A549 treated with Hydrocortisone at 1 μM for 4 hours (cell line): Measurements from ENCODE around the gene TRIP6. TPM values are rescaled to one million over a fixed set of nuclear protein-coding genes. Genes with fewer than 3 reads are reported as not detected.

Source experiments
- total RNA-seq: library from RNA; stranded (reverse); fragments of 200-300 nt; extraction: Qiagen RNA extraction; gene quantifications from 5 replicates; pipeline ENCODE4 v1.2.3, GENCODE V29; 2022

The TRIP6 gene
- 43.8 to 55.0 TPM (median 51.5 TPM) in 5 replicates for total RNA-seq

GRCh38 chr7:100867040-100867775, at the start of gene TRIP6:
Gene TRIP6 (plus strand): TSS chr7:100867387. CDS start chr7:100867498, 111 bp downstream.

DNA sequence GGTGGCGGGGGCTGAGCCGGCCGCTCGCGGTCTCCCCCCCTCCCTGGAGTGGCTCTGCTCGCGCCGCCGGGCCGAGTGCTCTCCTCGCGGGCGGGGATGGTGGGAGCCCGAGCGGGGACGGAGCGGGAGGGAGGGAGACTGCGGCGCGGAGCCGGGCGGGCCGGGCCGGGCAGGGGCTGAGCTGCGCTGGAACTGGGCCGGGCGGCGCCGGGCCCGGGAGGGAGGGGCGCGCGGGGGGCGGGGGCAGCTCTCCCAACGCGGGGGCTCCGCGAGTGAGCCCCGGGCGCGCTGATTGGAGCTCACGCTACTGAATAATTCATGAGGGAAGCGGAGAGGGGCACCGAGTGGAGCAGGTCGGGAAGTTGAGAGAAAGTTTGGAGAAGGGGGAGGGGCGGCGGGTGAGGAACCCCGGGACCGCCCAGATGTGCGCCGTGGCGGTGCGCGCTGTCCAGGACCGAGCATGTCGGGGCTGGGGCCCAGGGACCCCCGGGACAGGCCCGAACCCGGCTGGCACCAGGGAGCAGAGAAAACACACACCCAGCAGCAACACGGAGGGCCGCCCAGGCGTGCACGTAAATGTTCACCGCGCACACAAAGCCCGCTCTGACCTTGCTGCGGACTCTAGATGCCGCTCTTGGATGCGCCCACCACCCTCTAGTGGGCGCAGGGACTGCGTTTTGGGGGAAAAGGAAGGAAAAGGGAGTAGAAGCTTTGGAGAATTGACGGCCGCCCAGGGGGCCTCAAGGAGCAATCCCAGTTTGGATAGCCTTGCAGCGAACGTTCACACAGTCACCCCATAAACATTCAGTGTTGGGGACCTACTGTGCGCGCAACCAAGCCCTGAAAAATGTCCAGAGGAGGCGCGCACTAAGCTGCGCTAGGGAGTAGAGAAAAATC, 39.6 kb upstream of the TRIP6 start, which contains the start of gene EPHB4:
TSS of gene EPHB4 (minus strand) at position 194 of the 897 bp plus-strand sequence. CDS start 493 bp downstream, outside the sequence.

GRCh38 chr7:100852048-100852872, 14.9 kb upstream of the TRIP6 start, which contains the start of gene SLC12A9:
Gene SLC12A9 (plus strand): TSS chr7:100852713. CDS start chr7:100854198, 1,485 bp downstream.

GRCh38 chr7:100874577-100875355, 7.6 kb downstream of the TRIP6 start, which contains the start of gene SRRT:
Gene SRRT (plus strand): TSS chr7:100875103. CDS start chr7:100875591, 488 bp downstream.

DNA sequence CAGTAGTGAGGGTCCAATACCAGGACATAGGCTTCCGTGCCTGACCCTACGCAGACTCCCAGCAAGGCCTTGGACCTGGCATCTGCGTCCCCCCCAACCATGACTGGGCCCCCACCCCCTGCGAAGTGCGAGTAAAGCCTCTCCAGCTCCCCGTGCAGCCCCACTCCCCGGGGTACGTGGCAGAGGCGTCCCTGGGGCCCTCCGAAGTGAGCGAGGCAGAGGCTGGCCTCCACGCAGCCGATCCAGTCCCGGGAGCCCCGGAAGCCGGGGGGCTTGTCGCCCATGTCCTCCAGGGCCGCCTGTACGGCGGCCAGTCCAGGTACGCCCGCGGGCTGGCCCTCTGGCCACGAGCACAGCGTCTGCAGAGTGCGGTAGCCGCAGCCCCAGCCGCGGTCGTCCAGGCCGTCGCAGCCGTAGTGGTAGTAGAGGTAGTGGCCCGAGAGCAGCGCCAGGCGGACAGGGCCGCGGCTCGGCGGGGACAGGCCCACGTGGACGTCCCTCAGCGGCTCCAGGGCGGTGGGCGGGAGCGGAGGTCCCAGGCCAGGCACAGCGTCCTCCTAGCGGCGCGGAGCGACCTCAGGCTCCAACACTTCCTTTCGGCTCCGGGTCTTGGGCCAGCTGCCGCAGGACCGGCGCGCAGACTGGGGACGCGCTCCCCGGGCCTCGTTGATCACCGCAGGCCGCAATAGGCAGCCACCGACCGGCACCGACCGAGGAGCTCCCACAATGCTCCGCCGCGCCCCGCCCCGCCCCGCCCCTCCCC, 22.0 kb downstream of the TRIP6 start, which contains the start of gene UFSP1:
TSS of gene UFSP1 (minus strand) at position 728 of the 763 bp plus-strand sequence. CDS start at position 284, 444 bp downstream.

GRCh38 chr7:100895701-100895955, 28.4 kb downstream of the TRIP6 start, which contains the start of gene ACHE:
Gene ACHE (minus strand): TSS chr7:100895888. CDS start chr7:100894232, 1,656 bp downstream.

Other genes starting within 250 kb of the TRIP6 start
- gene TFR2, start 225.8 kb upstream of the TRIP6 start, total RNA-seq: 2.0 to 2.4 TPM (median 2.1 TPM) in 5 replicates
- gene ACTL6B, start 210.9 kb upstream of the TRIP6 start, total RNA-seq: not detected in 5 replicates
- gene GNB2, start 193.6 kb upstream of the TRIP6 start, total RNA-seq: 194 to 257 TPM (median 243 TPM) in 5 replicates
- gene GIGYF1, start 173.1 kb upstream of the TRIP6 start, total RNA-seq: 14.9 to 18.4 TPM (median 16.5 TPM) in 5 replicates
- 65.5 to 91.5 TPM (median 89.7 TPM) in 5 replicates for gene POP7, start 161.3 kb upstream of the TRIP6 start, total RNA-seq
- gene EPO, start 146.9 kb upstream of the TRIP6 start, total RNA-seq: not detected in 5 replicates
- not detected in 5 replicates for gene ZAN, start 133.8 kb upstream of the TRIP6 start, total RNA-seq
- gene EPHB4, start 39.9 kb upstream of the TRIP6 start, total RNA-seq: 38.1 to 45.9 TPM (median 42.2 TPM) in 5 replicates
- 14.1 to 16.1 TPM (median 14.7 TPM) in 5 replicates for gene SLC12A9, start 14.7 kb upstream of the TRIP6 start, total RNA-seq
- 127 to 136 TPM (median 132 TPM) in 5 replicates for gene SRRT, start 7.7 kb downstream of the TRIP6 start, total RNA-seq
- gene UFSP1, start 22.3 kb downstream of the TRIP6 start, total RNA-seq: 3.7 to 6.3 TPM (median 6.0 TPM) in 5 replicates
- gene ACHE, start 28.5 kb downstream of the TRIP6 start, total RNA-seq: 2.4 to 3.2 TPM (median 3.0 TPM) in 5 replicates
- gene MUC3A, start 82.1 kb downstream of the TRIP6 start, total RNA-seq: 13.5 to 23.7 TPM (median 20.2 TPM) in 5 replicates
- 12.6 to 23.9 TPM (median 19.6 TPM) in 5 replicates for gene MUC12, start 102.2 kb downstream of the TRIP6 start, total RNA-seq
- 0.01 to 0.02 TPM (median 0.02 TPM) in 5 replicates for gene MUC17, start 152.7 kb downstream of the TRIP6 start, total RNA-seq
- 12.0 to 16.2 TPM (median 15.0 TPM) in 5 replicates for gene TRIM56, start 218.1 kb downstream of the TRIP6 start, total RNA-seq